GF-D8 (cell line): ENCODE results near the gene GAB3.
A peak's percentile ranks its signal among the peaks of the same experiment; 100 is the strongest.
"Not testable (repeated sequence)": the region's sequence is repeated elsewhere in the genome, so short reads cannot be mapped to it uniquely, and the experiment has no call there.

Experiments used
- DNase-seq: peaks from one replicate; lab custom pipeline; 2025; lab: John Stamatoyannopoulos, UW

GAB3 gene

GRCh38 chrX:154720067-154720466 is 30.8 kb downstream of the GAB3 start:
- DNase-seq = no peak

- peak; percentile 89 for DNase-seq
Measured at GRCh38 chrX:154719132-154719675, 31.7 kb downstream of the GAB3 start.

DNA sequence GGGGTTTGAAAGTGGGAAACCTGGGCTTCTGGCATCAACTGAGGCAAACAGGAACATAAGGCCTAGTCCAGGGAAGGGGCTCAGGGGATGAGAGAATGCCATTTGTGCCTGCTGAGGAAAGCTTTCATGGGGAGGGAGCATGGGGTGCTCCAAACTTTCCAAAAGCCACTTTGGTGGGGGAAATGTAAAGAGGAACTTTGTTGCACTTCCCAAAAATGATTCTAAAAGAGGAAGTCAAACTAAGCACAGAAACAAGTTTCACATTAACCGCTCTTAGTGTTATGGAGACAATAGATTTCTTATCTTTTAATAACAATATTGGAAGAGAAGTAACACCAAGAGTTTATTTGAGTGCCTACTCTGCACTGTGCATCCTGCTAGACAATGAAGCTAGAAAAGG is 32.3 kb downstream of the GAB3 start:
- peak; percentile 73 for DNase-seq

DNA sequence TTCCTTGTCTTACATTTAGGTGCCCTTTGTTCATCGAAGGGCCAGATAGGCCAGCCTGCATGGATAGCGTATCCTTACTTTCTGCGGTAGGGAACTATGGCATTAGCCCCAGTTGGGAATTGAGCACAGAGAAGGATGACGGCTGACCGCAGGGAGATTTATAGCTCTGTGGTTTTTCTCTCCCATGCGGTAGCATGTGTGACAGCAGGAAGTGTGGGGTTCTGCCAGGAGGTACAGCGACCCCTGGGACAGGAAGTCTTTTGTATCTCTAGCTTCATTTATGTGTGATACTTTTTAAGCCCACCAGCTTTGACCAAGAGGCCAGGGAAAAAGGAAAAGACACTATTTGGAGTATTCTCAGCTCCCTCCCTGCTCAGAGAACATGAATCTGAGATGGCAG is 33.1 kb downstream of the GAB3 start:
- DNase-seq = peak; percentile 72

DNA sequence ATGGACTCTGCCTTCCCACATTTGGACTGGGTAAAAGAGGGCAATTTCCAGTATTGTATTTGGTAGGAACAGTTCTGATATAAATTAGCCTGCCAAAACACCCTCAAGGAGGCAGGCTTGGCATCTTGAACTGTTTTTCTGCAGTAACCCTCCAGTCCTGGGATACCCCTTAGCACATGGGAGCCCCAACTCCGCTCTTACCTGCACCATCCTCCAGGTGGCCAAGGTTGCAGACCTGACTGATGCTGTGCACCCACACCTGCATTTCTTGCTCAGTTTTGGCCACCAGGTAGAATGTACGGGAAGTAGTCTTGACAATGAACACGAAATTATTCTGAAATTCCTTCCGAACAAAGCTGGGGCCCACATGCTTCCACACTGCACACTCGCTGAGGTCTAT is 35.1 kb downstream of the GAB3 start:
- no peak for DNase-seq

GRCh38 chrX:154714925-154715324 is 36.0 kb downstream of the GAB3 start:
- DNase-seq = no peak

- no peak for DNase-seq
Measured at GRCh38 chrX:154712781-154713740, 37.8 kb downstream of the GAB3 start.

DNA sequence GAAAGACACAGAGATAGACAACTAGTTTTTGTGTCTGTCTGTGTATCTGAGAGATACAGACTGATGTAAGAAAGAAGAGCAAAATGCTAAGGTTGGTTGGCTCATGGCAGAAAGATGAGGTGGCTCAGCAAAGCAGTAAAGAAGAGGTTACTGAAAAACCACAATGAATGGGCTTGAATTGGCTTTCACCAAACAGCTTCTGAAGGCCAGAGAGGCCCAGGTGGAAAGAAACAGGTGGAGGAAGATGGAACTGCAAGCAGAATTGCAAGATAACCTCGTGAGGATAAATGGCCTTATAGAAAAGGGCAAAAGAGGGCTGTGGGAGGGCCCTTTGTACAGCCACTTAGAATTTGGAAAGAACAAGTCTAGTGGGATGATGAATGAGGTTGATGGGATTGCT is 39.6 kb downstream of the GAB3 start:
- DNase-seq = no peak

DNA sequence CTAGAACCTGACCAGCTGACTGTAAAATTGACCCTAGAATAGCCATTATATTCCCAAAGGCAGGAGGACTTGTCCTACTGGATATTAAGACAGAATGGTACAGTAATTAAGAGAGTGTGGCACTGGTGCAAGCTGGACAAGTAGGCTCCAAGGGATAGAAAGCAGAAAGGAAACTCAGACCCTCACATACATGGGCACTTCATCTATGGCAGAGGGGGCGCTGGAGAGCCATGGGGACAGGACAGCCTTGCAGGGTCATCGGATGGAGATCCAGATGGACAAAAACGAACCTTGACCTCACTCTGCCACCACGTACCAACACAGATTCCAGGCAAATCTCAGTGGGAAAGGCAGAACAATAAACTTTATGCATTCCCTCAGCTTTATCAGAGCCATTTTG is 40.6 kb downstream of the GAB3 start:
- no peak for DNase-seq

GRCh38 chrX:154698630-154699248 is 52.1 kb downstream of the GAB3 start:
- DNase-seq = no peak

- DNase-seq = no peak
Measured at GRCh38 chrX:154696676-154697045, 54.2 kb downstream of the GAB3 start.

GRCh38 chrX:154695911-154696675 is 54.8 kb downstream of the GAB3 start:
- DNase-seq = no peak

GRCh38 chrX:154693394-154693793 is 57.5 kb downstream of the GAB3 start:
- DNase-seq = no peak

- DNase-seq = not testable (repeated sequence)
Measured at GRCh38 chrX:154690438-154690837, 60.4 kb downstream of the GAB3 start.

GRCh38 chrX:154672084-154672483 is 78.8 kb downstream of the GAB3 start:
- not testable (repeated sequence) for DNase-seq

DNA sequence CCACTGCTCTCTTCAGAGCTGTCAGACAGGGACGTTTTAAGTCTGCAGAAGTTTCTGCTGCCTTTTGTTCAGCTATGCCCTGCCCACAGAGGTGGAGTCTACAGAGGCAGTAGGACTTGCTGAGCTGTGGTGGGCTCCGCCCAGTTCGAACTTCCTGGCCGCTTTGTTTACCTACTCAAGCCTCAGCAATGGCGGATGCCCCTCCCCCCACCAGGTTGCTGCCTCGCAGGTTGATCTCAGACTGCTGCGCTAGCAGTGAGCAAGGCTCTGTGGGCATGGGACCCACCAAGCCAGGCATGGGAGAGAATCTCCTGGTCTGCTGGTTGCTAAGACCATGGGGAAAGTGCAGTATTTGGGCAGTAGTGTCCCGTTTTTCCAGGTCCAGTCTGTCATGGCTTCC is 80.0 kb downstream of the GAB3 start:
- DNase-seq = not testable (repeated sequence)

DNA sequence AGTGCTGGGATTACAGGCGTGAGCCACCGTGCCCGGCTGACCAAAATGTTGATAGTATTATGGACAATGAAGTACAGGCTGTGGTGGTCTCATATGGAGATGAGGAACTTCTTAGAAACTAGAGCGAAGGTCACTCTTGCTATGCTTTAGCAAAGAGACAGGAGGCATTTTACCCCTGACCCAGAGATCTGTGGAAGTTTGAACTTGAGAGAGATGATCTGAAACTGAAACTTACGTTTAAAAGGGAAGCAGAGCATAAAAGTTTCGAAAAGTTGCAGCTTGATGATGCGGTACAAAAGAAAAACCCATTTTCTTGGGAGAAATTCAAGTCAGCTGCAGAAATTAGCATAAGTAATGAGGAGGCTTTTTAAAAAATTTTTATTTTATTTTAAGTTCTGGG is 89.0 kb downstream of the GAB3 start:
- no peak for DNase-seq

- no peak for DNase-seq
Measured at GRCh38 chrX:154661170-154661569, 89.7 kb downstream of the GAB3 start.

- DNase-seq = no peak
Measured at GRCh38 chrX:154660541-154660940, 90.3 kb downstream of the GAB3 start.

GRCh38 chrX:154658957-154659356 is 91.9 kb downstream of the GAB3 start:
- no peak for DNase-seq

DNA sequence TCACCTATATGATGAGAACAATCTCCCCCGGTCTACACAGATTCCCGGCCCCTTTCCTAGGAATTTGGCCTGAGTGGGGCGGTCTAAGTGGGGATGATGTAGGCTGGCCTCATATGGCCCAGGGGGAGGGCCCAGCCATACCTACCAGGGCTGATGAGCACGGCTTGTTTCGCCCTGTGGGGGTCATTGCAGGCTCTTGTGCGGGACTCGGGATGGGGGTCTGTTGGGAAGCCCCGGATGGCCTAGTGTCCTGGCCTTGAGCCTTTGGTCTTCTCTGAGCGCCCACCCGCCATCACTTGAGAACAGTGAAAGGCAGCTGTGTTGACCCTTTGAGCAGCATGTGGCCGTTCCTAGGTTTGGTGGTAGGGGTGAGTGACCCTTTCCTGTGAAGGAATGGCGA is 92.7 kb downstream of the GAB3 start:
- no peak for DNase-seq

GRCh38 chrX:154657226-154657805 is 93.6 kb downstream of the GAB3 start:
- no peak for DNase-seq
